Stomach (tissue), 9 donors: ENCODE results near the gene POU3F3. TPM values are rescaled to one million over a fixed set of nuclear protein-coding genes. Genes with fewer than 3 reads are reported as not detected.

Experiments
- DNase-seq, 2 donors: peaks; one replicate each; pipeline versions ENCODE4 v3.0.0 to v3.0.0-alpha.2; 2013 to 2019
- H3K27ac ChIP-seq, 5 donors: fragments of 200-600 bp in 4 of 5; sonication (generic) in 4 of 5; one replicate each; pipeline ENCODE4 v1.5.1; 2013 to 2019; ENCODE audit warnings: mild to moderate bottlenecking in 1 of 5, moderate library complexity in 1 of 5
- H3K27me3 ChIP-seq, 3 donors: fragments of 200-600 bp; sonication (generic); one replicate each; pipeline ENCODE4 v1.5.1; 2017 to 2019; ENCODE audit warnings: mixed run types in 1 of 3
- H3K36me3 ChIP-seq, 4 donors: fragments of 200-600 bp; sonication (generic); 1 replicate in 3 of 4; 2 replicates in 1 of 4; pipeline ENCODE4 v1.5.1; 2016 to 2019
- H3K4me1 ChIP-seq, 4 donors: fragments of 200-600 bp; sonication (generic); one replicate each; pipeline ENCODE4 v1.5.1; 2016 to 2019
- H3K4me3 ChIP-seq, 4 donors: fragments of 200-600 bp; sonication (generic) in 3 of 4; one replicate each; pipeline ENCODE4 v1.5.1; 2016 to 2019; ENCODE audit warnings: mild to moderate bottlenecking in 1 of 4
- H3K9me3 ChIP-seq, 4 donors: fragments of 200-600 bp; sonication (generic); one replicate each; pipeline ENCODE4 v1.5.1; 2016 to 2019
- EP300 ChIP-seq: sonication (generic); formaldehyde crosslinking; IDR thresholded peaks from one replicate; pipeline ENCODE4 v1.6.1; 2017; ENCODE audit warnings: antibody characterized with exemption
- POLR2A ChIP-seq, 4 donors: fragments of 450-650 bp; IDR thresholded peaks; one replicate each; pipeline ENCODE4 v1.6.1; 2016; ENCODE audit warnings: antibody characterized with exemption in 4 of 4, control low read depth in 2 of 4, mild to moderate bottlenecking in 1 of 4, moderate library complexity in 1 of 4
- POLR2AphosphoS5 ChIP-seq, 3 donors: sonication (generic); formaldehyde crosslinking; IDR thresholded peaks; one replicate each; pipeline ENCODE4 v1.6.1; 2016; ENCODE audit warnings: antibody characterized with exemption in 3 of 3
- WGBS, 5 donors: extraction: QIAGEN DNeasy Blood & Tissue Kit in 3 of 5; methylation state at CpG; one replicate each; pipeline versions ENCODE4 v1.1.5 to v1.1.7; 2013 to 2018; 5-methylcytosine and 5-hydroxymethylcytosine counted together
- intact Hi-C: fragments of 100-400 bp; cut with DNase I; formaldehyde crosslinking; loops from one replicate; pipeline ENCODE4 v1.15.1; 2023; ENCODE audit warnings: low total_unique reads
- polyA plus RNA-seq, 3 donors: library from polyadenylated mRNA; stranded (reverse); fragments of 200-250 nt; gene quantifications; one replicate each; pipeline ENCODE4 v1.2.3, GENCODE V29; 2013
- total RNA-seq, 5 donors: library from RNA; depleted of rRNA; stranded (reverse); fragments of >200 nt; gene quantifications; one replicate each; pipeline versions ENCODE4 v1.1.0 to v1.2.3, GENCODE V29; 2014 to 2016
- TF ChIP-seq, protein P1 (sequence below), 7 experiments: fragments of 450-650 bp in 4 of 7; fragments of 200-600 bp in 3 of 7; sonication (generic) in 3 of 7; IDR thresholded peaks; one replicate each; pipeline ENCODE4 v1.5.1; 2016 to 2019; ENCODE audit warnings: antibody characterized with exemption in 7 of 7, control low read depth in 2 of 7, mild to moderate bottlenecking in 1 of 7
- donor health status: healthy with polysubstance abuse.
- donor health status: Bipolar disorder and iron deficiency.
- donor health status: healthy.

POU3F3 gene
- total and polyA plus RNA-seq, 8 donors, result 0.37 to 0.93 TPM; not detected in 6

DNA sequence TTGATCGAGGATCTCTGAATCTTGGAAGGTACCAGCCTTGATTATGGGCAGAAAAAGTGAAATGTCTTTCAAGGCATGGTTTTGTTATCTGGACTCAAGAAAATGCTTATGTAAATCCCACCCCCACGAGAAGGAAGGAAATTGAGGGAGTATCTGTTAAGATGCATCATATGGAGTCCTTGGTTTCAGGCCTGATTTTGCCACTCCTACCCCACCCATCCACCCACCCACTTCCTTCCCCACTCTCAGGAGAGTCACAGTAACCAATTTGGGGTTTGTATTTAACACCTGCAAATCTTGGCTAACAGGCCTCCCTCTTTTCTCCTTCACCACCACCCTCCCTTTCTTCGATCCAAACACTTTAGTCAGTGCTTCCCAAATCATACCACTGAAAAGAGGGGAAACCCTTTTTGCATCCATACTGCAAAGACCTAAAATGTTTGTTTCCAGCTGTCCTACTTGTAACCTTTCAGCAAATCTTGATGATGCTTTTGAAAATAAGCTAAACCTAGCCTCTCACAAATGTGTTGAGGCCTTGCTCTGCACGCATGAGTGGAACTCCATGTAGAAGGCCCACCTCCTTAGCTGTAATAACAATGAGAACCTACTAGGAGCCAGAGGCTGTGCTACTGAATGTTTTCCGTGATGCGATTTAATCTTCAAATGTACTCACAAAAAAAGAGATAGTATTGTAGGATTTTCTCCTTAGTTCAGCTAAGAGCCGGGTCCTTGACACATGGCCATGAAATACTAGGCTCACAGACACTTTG, 34.8 kb downstream of the POU3F3 start:
- Histone ChIP-seq H3K36me3 (no peaks in the 10 kb centered on the region), H3K9me3 (no peaks in the 10 kb centered on the region), H3K4me1 (no peaks in the 10 kb centered on the region), H3K27ac (no peak overlapping the region), H3K27me3 (peaks cover 0 to 22% (median 6%) of the 10 kb centered on the region in 3 donors), H3K4me3 (no peak overlapping the region)
- TF ChIP-seq EP300 (no peak), POLR2AphosphoS5 (IDR thresholded peaks at IDR 0.05) (no peak)
- no peak for DNase-seq
- 70 to 85% (median 78%) methylated on average over 7 of the region's 7 CpGs for WGBS, 5 donors
- intact Hi-C loops, result loop anchor here (10.0 kb wide), 1 partner anchor 494 kb away; no protein-coding TSS in a partner anchor

DNA sequence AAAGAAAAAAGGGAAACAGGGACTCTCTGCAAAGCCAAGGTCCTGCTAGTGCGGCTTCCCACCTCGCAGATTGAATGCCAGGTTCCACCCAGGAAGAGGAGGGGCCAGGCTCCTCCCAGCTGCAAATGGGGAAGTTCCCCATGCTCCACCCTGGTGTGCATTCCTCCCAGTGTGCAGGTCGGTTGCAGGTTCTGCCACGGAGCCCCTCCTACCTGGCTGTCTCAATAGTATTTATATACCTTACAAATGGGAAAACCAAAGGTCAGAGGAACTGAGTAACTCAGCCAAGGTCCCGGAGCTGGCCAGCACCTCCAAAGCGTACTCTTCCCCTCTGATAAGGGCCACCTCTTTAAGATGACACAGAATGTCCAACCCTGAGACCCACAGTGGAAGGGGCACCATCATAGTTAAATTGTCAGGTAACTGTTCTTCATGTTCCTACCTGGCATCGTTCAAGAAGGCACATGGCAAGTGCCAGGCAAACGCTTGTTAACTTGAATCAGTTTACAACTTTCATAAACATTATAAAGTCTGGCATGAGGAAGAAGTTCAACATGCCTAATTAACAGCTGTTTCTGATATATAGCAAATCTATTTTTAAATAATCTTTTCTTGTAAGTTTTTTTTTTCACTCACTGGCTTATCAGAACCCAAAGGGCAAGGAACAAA, 35.5 kb downstream of the POU3F3 start:
- WGBS, 5 donors, result 38 to 51% (median 42%) methylated on average over 8 of the region's 8 CpGs
- Histone ChIP-seq H3K4me3 (no peak overlapping the region), H3K4me1 (no peaks in the 10 kb centered on the region), H3K36me3 (no peaks in the 10 kb centered on the region), H3K9me3 (no peaks in the 10 kb centered on the region), H3K27me3 (peaks cover 0 to 15% (median under 1%) of the 10 kb centered on the region in 3 donors), H3K27ac (no peak overlapping the region)
- no peak for TF ChIP-seq EP300
- no peak for TF ChIP-seq POLR2A (IDR thresholded peaks at IDR 0.05)
- no peak for TF ChIP-seq POLR2AphosphoS5 (IDR thresholded peaks at IDR 0.05)
- intact Hi-C loops, result loop anchor here (10.0 kb wide), 1 partner anchor 495 kb away; no protein-coding TSS in a partner anchor
- peak in 1 of 2 donors; percentile 34 for DNase-seq

DNA sequence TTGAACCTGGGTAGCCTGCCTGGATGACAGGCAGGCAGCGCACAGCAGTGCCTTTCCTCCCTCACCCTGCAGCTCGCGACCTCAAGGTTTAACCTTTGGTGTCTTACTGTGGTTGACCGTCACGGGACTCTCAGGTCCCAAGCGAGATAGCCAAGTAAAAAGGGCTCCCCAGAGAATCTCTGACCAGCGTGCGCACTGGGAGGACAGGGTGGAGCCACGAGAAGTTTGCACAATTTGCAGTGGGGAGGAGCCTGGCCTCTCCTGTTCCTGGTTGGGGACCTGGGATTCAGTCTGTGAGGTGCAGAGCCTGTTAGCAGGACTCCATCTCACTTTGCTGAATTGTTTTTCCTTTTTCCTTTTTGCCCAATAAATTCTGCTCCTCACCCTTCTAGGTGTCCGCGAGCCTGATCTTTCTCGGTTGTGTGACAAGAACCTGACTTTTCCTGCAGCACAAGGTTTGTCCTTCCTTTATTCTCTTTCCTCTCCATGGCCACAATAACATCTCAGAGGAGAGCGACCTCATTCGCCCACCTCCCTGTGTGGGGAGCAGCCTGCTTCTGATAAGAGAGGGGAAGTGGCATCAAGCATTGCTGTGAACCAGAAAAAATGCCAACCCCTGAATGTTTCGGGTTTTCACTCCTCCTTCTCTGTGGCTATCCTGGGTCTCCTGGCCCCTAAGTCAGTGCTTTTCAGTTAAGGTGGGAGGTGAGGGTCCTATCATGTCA, 36.2 kb downstream of the POU3F3 start:
- no peak overlapping the region for H3K4me3 ChIP-seq
- H3K36me3 ChIP-seq, result no peaks in the 10 kb centered on the region
- no peaks in the 10 kb centered on the region for H3K4me1 ChIP-seq
- peaks cover 0 to 15% (median 0%) of the 10 kb centered on the region in 3 donors for H3K27me3 ChIP-seq
- TF ChIP-seq EP300 (no peak), POLR2A (IDR thresholded peaks at IDR 0.05) (no peak), POLR2AphosphoS5 (IDR thresholded peaks at IDR 0.05) (no peak)
- TF ChIP-seq, protein P1, sequence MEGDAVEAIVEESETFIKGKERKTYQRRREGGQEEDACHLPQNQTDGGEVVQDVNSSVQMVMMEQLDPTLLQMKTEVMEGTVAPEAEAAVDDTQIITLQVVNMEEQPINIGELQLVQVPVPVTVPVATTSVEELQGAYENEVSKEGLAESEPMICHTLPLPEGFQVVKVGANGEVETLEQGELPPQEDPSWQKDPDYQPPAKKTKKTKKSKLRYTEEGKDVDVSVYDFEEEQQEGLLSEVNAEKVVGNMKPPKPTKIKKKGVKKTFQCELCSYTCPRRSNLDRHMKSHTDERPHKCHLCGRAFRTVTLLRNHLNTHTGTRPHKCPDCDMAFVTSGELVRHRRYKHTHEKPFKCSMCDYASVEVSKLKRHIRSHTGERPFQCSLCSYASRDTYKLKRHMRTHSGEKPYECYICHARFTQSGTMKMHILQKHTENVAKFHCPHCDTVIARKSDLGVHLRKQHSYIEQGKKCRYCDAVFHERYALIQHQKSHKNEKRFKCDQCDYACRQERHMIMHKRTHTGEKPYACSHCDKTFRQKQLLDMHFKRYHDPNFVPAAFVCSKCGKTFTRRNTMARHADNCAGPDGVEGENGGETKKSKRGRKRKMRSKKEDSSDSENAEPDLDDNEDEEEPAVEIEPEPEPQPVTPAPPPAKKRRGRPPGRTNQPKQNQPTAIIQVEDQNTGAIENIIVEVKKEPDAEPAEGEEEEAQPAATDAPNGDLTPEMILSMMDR (IDR thresholded peaks at IDR 0.05), result no peak
- H3K27ac ChIP-seq, result no peak overlapping the region
- intact Hi-C loops, result loop anchor here (10.0 kb wide), 1 partner anchor 495 kb away; no protein-coding TSS in a partner anchor
- no peaks in the 10 kb centered on the region for H3K9me3 ChIP-seq
- WGBS, 5 donors, result 66 to 74% (median 69%) methylated on average over 15 of the region's 15 CpGs
- no peak for DNase-seq

DNA sequence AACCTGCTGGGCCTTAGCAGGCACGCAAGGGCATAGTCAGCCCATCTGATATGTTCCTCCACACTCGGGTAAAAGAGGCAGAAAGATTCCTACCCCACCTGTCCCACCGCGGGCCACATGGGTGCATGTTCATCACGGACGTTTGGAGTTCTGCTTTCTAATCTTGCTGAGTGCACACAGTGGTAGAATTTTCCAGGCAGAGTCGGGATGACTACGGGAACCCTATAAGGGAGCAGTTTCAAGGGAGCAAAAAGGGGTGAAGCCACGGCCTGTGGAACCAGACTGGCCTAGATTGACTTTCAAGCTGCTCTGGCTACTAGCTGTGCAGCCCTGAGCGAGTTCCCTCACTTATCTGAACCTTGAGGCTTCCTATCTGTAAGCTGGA, 36.8 kb downstream of the POU3F3 start:
- no peaks in the 10 kb centered on the region for H3K36me3 ChIP-seq
- TF ChIP-seq POLR2A (IDR thresholded peaks at IDR 0.05), result no peak
- TF ChIP-seq POLR2AphosphoS5 (IDR thresholded peaks at IDR 0.05), result no peak
- TF ChIP-seq EP300, result no peak
- TF ChIP-seq, protein P1 (IDR thresholded peaks at IDR 0.05), result no peak
- intact Hi-C loops, result no loop called here
- no peak for DNase-seq
- peaks cover 0 to 15% (median 0%) of the 10 kb centered on the region in 3 donors for H3K27me3 ChIP-seq
- H3K27ac ChIP-seq, result no peak overlapping the region
- no peaks in the 10 kb centered on the region for H3K9me3 ChIP-seq
- H3K4me3 ChIP-seq, result no peak overlapping the region
- no peaks in the 10 kb centered on the region for H3K4me1 ChIP-seq
- 80 to 85% (median 84%) methylated on average over 10 of the region's 10 CpGs for whole genome bisulfite sequencing, 5 donors

DNA sequence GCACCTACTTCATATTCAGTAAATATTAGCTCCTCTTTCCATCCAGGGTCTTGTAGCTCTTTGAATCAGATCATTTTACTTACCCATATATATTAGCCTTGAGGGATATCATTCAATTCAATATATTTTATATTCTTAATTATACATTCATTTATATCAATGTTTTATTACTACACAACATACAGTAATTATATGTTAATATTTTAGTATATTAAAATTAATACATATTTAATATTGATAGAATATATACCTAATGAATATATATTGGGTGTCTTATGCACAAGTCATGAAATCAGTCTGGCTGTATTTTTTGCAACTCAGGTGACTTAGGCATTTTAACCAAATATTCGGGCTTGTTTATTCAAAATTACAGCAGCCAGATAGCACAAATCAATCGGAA, 37.2 kb downstream of the POU3F3 start:
- 70 to 88% (median 74%) methylated on average over 2 of the region's 2 CpGs for WGBS, 5 donors
- no peaks in the 10 kb centered on the region for H3K9me3 ChIP-seq
- intact Hi-C loops, result no loop called here
- H3K4me3 ChIP-seq, result no peak overlapping the region
- H3K4me1 ChIP-seq, result no peaks in the 10 kb centered on the region
- DNase-seq, result no peak
- no peak for TF ChIP-seq POLR2AphosphoS5 (IDR thresholded peaks at IDR 0.05)
- TF ChIP-seq EP300, result no peak
- no peak for TF ChIP-seq POLR2A (IDR thresholded peaks at IDR 0.05)
- TF ChIP-seq, protein P1 (IDR thresholded peaks at IDR 0.05), result no peak
- H3K27me3 ChIP-seq, result peaks cover 0 to 19% (median 0%) of the 10 kb centered on the region in 3 donors
- H3K36me3 ChIP-seq, result no peaks in the 10 kb centered on the region
- H3K27ac ChIP-seq, result no peak overlapping the region
